A549 treated with dexamethasone at 1 μM for 4 hours (cell line): ENCODE results near the gene TPO. TPM values are rescaled to one million over a fixed set of nuclear protein-coding genes. Genes with fewer than 3 reads are reported as not detected.

Source experiments
- total RNA-seq: library from RNA; stranded (reverse); fragments of 200-300 nt; extraction: Qiagen RNA extraction; gene quantifications from 5 replicates; pipeline ENCODE4 v1.2.3, GENCODE V29; 2022

Gene TPO
- 0.12 to 0.20 TPM (median 0.17 TPM) in 4 of 5 replicates, not detected in the other for total RNA-seq

GRCh38 chr2:1413156-1413710 lies at the start of gene TPO:
Gene TPO (plus strand): TSS chr2:1413463. CDS start chr2:1414409, 946 bp downstream.

